ENCODE results near the gene TTLL8.
A peak's percentile ranks its signal among the peaks of the same experiment; 100 is the strongest.

DNA sequence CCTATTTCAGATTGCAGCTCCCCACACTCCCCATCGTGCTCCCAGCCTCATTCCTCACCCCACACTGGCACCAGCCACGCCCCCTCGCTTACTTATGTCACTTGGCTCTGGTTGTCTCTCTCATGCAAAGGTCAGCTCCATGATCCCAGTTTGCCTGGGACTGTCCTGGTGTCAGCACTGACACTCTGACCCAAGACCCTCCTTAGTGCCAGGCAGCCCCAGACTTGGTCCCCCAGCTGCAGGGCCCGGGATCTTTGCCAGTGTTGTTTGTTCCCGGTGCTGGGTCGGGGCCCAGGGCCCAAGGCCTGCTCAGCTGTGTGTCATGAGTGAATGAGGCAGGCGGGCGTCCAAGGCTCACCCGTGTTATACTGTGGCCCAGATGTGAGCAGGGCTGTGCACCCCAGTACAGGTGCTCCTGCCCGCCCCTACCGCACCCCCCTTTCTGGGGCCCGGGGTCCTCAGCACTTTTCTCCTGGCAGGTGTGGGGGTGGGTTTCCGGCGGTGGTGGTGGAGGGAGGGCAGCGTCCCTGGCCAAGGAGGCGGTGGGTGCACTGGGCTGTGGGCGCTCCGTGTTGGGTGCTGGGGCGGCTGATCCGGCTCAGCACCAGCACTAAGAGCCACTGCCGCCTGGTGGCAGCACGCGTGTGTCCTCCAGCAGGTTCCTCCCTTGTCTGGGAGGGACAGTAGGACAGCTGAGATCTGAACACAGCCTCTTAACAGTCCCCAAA, 65.0 kb downstream of the TTLL8 start:
- TF ChIP-seq, protein P1, sequence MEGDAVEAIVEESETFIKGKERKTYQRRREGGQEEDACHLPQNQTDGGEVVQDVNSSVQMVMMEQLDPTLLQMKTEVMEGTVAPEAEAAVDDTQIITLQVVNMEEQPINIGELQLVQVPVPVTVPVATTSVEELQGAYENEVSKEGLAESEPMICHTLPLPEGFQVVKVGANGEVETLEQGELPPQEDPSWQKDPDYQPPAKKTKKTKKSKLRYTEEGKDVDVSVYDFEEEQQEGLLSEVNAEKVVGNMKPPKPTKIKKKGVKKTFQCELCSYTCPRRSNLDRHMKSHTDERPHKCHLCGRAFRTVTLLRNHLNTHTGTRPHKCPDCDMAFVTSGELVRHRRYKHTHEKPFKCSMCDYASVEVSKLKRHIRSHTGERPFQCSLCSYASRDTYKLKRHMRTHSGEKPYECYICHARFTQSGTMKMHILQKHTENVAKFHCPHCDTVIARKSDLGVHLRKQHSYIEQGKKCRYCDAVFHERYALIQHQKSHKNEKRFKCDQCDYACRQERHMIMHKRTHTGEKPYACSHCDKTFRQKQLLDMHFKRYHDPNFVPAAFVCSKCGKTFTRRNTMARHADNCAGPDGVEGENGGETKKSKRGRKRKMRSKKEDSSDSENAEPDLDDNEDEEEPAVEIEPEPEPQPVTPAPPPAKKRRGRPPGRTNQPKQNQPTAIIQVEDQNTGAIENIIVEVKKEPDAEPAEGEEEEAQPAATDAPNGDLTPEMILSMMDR (IDR thresholded peaks at IDR 0.05): peak; percentile 58 to 71 (median 60)
- no peak for TF ChIP-seq POLR2A (IDR thresholded peaks at IDR 0.05; ENCODE audit: low read depth)
- TF ChIP-seq EP300 (IDR thresholded peaks at IDR 0.05): no peak
- TF ChIP-seq POLR2AphosphoS5 (IDR thresholded peaks at IDR 0.05): no peak

All from esophagus muscularis mucosa (tissue), 4 donors.